Measurements from ENCODE around the gene CRAT. TPM values are rescaled to one million over a fixed set of nuclear protein-coding genes. Genes with fewer than 3 reads are reported as not detected.
A peak's percentile ranks its signal among the peaks of the same experiment; 100 is the strongest.

The CRAT gene
- total RNA-seq, 1 experiment from 2014 or later, result 7.1 TPM

- CTCF ChIA-PET, result no interaction called here
- DNase-seq, result no peak
- intact Hi-C loops (cut with micrococcal nuclease; ENCODE audit: unreplicated experiment), result no loop called here
- H3K4me3 Mint-ChIP-seq (ENCODE audit: low read depth, unreplicated experiment), result no peak overlapping the region
- no peaks in the 10 kb centered on the region for H3K27me3 Mint-ChIP-seq (ENCODE audit: unreplicated experiment)
- TF ChIP-seq CTCF (IDR thresholded peaks at IDR 0.05; ENCODE audit: unreplicated experiment), result no peak
- H3K9me3 Mint-ChIP-seq (ENCODE audit: low read depth, unreplicated experiment), result no peaks in the 10 kb centered on the region
- H3K4me1 Mint-ChIP-seq (ENCODE audit: low read depth, unreplicated experiment), result no peaks in the 10 kb centered on the region
- no peak overlapping the region for H3K27ac Mint-ChIP-seq (ENCODE audit: unreplicated experiment)
- peaks cover 28% of the 10 kb centered on the region for H3K36me3 Mint-ChIP-seq (ENCODE audit: insufficient read depth, unreplicated experiment)
- BruUV-seq (replicated peaks), result no TSS peak
These were observed 26.5 kb downstream of the CRAT start for GRCh38 chr9:129084087-129084486.

- no peaks in the 10 kb centered on the region for H3K9me3 Mint-ChIP-seq (ENCODE audit: low read depth, unreplicated experiment)
- H3K36me3 Mint-ChIP-seq (ENCODE audit: insufficient read depth, unreplicated experiment), result peaks cover 31% of the 10 kb centered on the region
- no peaks in the 10 kb centered on the region for H3K4me1 Mint-ChIP-seq (ENCODE audit: low read depth, unreplicated experiment)
- intact Hi-C loops (cut with micrococcal nuclease; ENCODE audit: unreplicated experiment), result no loop called here
- no peak overlapping the region for H3K27ac Mint-ChIP-seq (ENCODE audit: unreplicated experiment)
- H3K27me3 Mint-ChIP-seq (ENCODE audit: unreplicated experiment), result no peaks in the 10 kb centered on the region
- no peak for DNase-seq
- H3K4me3 Mint-ChIP-seq (ENCODE audit: low read depth, unreplicated experiment), result peak overlapping the region; percentile 79
- no peak for TF ChIP-seq CTCF (IDR thresholded peaks at IDR 0.05; ENCODE audit: unreplicated experiment)
- CTCF ChIA-PET, result interaction anchor here (1.1 to 1.6 kb wide), 3 partner anchors 50 to 54 kb away, joined by 3 to 4 read pairs (median 3); partner anchors contain the start of gene SH3GLB2
- BruUV-seq (replicated peaks), result TSS peak; percentile 56
These were observed 29.1 kb downstream of the CRAT start for GRCh38 chr9:129081388-129081904.

- DNase-seq, result peak; percentile 97
- Mint-ChIP-seq H3K4me3 (ENCODE audit: low read depth, unreplicated experiment) (peak within 1 kb of the TSS; percentile 79), H3K36me3 (ENCODE audit: insufficient read depth, unreplicated experiment) (peaks cover 31% of the 10 kb centered on the region), H3K4me1 (ENCODE audit: low read depth, unreplicated experiment) (no peaks in the 10 kb centered on the region), H3K27me3 (ENCODE audit: unreplicated experiment) (no peaks in the 10 kb centered on the region), H3K9me3 (ENCODE audit: low read depth, unreplicated experiment) (no peaks in the 10 kb centered on the region), H3K27ac (ENCODE audit: unreplicated experiment) (peak within 1 kb of the TSS; percentile 83)
- intact Hi-C loops (cut with micrococcal nuclease; ENCODE audit: unreplicated experiment), result no loop called here
- BruUV-seq (replicated peaks), result no TSS peak
- CTCF ChIA-PET, result interaction anchor here (1.0 to 1.6 kb wide), 4 partner anchors 49 to 54 kb away, joined by 3 to 4 read pairs (median 3); partner anchors contain the start of gene SH3GLB2
- no peak for TF ChIP-seq CTCF (IDR thresholded peaks at IDR 0.05; ENCODE audit: unreplicated experiment)
These were observed 29.8 kb downstream of the CRAT start, which contains the start of gene DOLPP1 for GRCh38 chr9:129080601-129081387. DOLPP1 (plus strand) TSS chr9:129081111; CDS start chr9:129081132, 21 bp downstream.

DNA sequence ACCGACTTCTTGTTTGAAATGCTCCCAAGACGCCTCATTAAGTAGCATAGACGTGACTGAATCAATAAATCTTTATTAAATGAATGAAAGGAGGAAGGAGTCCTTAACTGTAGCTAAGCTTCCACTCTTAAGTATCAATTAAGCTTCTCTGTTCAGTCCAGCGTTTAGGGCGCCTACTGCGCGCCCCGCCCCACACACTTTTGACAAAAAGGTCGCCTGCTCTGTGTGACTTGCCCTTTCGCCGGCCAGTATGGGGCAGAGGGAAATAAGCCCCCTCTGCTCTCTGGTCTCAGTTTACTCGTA is 30.3 kb downstream of the CRAT start:
- H3K9me3 Mint-ChIP-seq (ENCODE audit: low read depth, unreplicated experiment), result no peaks in the 10 kb centered on the region
- H3K4me3 Mint-ChIP-seq (ENCODE audit: low read depth, unreplicated experiment), result peak overlapping the region; percentile 79
- H3K27me3 Mint-ChIP-seq (ENCODE audit: unreplicated experiment), result no peaks in the 10 kb centered on the region
- DNase-seq, result no peak
- CTCF ChIA-PET, result interaction anchor here (1.0 to 1.6 kb wide), 2 partner anchors 49 to 51 kb away, joined by 3 read pairs; no protein-coding TSS in a partner anchor
- peaks cover 31% of the 10 kb centered on the region for H3K36me3 Mint-ChIP-seq (ENCODE audit: insufficient read depth, unreplicated experiment)
- intact Hi-C loops (cut with micrococcal nuclease; ENCODE audit: unreplicated experiment), result no loop called here
- no TSS peak for BruUV-seq (replicated peaks)
- peak overlapping the region; percentile 83 for H3K27ac Mint-ChIP-seq (ENCODE audit: unreplicated experiment)
- no peak for TF ChIP-seq CTCF (IDR thresholded peaks at IDR 0.05; ENCODE audit: unreplicated experiment)
- no peaks in the 10 kb centered on the region for H3K4me1 Mint-ChIP-seq (ENCODE audit: low read depth, unreplicated experiment)
